GM13977 (cell line): ENCODE results near the gene NR2E3.

Experiments used
- DNase-seq: peaks from one replicate; pipeline ENCODE4 v3.0.0; 2012; ENCODE audit warnings: low spot score
- in situ Hi-C: fragments of 300-500 bp; cut with MboI; formaldehyde crosslinking; loops from one replicate; pipeline ENCODE4 v1.12.0; 2022; ENCODE audit warnings: low sequenced_read_pairs, low pct_unique_long_range_greater_than_20kb, mixed read lengths, inconsistent platforms; ENCODE audit not compliant: unreplicated experiment
- TF ChIP-seq, protein P1 (sequence below): IDR thresholded peaks from 2 replicates; pipeline ENCODE4 v1.5.1; 2012; ENCODE audit warnings: mild to moderate bottlenecking, control low read depth; ENCODE audit not compliant: insufficient read depth; ENCODE audit errors: extremely low read depth, missing control alignments

Gene NR2E3

DNA sequence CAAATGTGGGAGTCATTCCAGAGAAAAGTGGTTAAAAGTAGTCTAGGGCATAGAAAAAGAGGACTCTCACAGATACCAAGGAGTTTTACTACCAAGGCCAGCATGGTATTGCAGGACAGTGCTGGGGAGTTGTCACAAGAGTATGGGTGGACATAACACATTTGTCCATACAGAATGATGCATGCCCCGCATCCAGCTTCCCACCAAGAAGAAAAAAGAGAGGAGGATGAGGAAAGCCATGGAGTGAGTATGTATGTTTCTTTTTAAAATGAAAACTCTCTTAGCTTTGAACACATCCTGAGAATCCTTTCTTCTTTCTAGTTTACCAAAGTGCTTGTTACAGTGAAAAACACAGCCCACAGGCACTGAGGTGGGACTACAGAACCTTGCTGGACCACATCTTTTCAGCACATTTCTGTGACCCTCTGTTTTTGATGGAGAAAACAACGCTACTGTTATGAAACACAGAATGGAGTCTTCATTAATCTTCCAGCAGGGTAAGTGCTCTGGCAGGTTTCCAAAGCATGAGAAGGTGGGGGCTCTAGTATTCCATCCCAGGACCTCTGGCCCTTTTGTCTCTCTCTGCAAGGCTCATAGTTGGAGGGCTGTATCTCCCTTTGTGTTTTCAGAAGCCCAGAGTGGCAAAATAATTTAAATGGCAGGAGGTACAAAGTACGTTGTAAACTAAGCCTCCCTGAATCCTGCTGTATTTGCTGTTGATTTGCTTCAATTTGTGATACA is 12.7 kb downstream of the NR2E3 start:
- no peak for DNase-seq
- TF ChIP-seq, protein P1, sequence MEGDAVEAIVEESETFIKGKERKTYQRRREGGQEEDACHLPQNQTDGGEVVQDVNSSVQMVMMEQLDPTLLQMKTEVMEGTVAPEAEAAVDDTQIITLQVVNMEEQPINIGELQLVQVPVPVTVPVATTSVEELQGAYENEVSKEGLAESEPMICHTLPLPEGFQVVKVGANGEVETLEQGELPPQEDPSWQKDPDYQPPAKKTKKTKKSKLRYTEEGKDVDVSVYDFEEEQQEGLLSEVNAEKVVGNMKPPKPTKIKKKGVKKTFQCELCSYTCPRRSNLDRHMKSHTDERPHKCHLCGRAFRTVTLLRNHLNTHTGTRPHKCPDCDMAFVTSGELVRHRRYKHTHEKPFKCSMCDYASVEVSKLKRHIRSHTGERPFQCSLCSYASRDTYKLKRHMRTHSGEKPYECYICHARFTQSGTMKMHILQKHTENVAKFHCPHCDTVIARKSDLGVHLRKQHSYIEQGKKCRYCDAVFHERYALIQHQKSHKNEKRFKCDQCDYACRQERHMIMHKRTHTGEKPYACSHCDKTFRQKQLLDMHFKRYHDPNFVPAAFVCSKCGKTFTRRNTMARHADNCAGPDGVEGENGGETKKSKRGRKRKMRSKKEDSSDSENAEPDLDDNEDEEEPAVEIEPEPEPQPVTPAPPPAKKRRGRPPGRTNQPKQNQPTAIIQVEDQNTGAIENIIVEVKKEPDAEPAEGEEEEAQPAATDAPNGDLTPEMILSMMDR = no peak
- in situ Hi-C loops = no loop called here

DNA sequence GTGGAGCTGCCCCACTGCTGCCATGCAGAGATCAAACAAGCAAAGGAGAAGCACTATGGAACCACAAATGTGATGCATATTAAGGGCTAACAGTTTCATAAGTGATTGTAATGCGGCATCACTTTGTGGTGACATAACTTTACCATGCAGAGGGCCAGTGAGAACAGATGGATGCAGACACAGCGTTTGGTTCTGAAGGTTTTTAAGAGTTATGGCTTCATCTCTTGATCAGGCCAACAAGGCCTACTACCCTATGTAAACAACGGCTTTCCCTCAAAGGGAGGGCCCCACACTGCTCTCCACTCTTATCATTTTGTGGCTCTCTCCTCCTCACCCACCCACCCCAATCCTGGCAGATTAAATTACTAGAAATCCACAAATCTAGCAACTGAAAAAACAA is 13.4 kb downstream of the NR2E3 start:
- TF ChIP-seq, protein P1 = no peak
- DNase-seq = no peak
- in situ Hi-C loops = no loop called here

DNA sequence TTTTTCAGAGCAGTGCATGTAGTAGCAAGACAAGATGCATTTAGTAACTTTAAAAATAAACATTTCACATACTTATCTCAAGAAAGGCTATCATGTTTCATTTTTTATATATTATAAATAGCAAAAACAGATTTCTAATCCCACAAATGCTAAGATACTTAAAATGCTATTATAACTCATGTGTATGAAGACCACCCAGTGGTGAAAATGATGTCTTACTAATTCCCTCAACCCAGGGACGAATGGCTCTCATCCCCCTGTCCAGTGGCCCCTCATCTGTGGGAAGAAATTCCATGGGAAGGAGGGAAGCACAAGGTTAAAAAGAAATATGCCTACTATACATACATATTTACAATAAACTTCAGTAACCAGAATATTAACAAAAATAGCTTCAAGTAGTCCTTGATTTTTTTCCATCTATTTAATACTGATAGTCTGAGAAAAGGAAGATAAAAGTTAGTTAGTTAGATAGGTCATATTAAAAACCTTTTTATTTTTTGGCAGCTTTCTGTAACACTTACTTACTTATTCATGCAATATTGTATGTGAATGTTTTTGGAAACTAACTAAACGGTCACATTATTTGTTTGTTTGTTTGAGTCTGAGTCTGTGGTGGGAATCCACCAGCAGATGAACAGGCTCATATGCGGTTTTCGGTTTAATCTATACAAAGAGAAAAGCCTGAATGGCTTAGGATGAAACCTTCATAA is 14.8 kb downstream of the NR2E3 start:
- TF ChIP-seq, protein P1 = no peak
- in situ Hi-C loops = no loop called here
- DNase-seq = no peak

DNA sequence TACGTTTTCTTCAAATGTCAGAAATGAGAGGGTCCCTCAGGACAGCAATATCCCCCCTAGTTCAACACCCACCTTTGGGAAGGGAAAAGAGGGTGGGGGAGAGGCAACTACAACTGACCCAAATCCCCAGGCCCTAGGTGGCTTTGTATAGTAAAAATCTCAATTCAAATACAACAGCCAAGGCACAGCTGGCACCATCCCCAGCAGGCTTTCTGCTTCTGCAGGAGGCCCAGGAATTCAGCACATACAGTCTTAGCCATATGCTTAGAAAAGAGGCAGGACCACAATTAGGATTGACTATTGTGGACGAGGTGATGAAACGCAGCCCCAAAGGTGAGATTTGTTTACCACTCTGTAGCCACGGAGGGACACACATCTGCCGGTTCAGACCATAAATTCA is 15.8 kb downstream of the NR2E3 start:
- no peak for DNase-seq
- TF ChIP-seq, protein P1 = no peak
- in situ Hi-C loops = no loop called here

DNA sequence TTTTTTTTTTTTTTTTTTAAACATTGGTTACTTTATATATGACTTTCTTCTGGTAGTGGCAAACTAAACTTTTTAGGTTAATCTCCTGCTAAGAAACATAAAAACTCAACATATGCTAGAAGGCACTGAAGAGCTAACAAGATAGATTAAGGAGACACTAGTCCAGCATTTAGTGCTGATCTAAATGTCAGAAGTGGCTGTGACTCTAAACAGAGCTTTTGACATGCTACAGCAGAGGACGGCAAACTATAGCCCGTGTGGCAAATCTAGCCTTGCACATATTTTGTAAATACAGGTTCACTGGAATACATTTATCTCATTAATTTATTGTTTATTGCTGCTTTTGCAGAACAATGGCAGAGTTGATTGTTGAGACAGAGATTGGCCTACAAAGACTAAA is 20.6 kb downstream of the NR2E3 start:
- TF ChIP-seq, protein P1 = no peak

DNA sequence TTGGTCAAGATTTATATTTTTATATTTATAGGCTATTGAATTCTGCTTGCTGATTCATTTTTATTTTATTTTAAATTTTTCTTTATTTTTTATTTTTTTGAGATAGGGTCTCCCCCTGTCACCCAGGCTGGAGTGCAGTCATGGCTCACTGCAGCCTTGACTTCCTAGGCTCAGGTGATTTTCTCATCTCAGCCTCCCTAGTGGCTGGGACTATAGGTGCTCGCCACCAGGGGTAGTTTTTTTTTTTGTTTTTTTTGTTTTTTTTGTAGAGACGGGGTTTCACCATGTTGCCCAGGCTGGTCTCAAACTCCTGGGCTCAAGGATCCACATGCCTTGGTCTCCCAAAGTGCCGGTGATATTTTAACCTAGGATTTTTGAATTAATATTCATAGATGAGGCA is 31.2 kb downstream of the NR2E3 start:
- in situ Hi-C loops = no loop called here
- TF ChIP-seq, protein P1 = no peak
- DNase-seq = no peak

More for the DNA sequence above, 20.6 kb downstream of the NR2E3 start:
- in situ Hi-C loops = no loop called here
- no peak for DNase-seq
